K562 (cell line): Measurements from ENCODE around the gene CD34. TPM values are rescaled to one million over a fixed set of nuclear protein-coding genes. Genes with fewer than 3 reads are reported as not detected.

Experiments used
- BRCA1 ChIP-seq, 2 experiments: fragments of 450-650 bp in 1 of 2; sonication (generic) in 1 of 2; formaldehyde crosslinking in 1 of 2; IDR thresholded peaks; 2 replicates each; pipeline versions ENCODE4 v1.5.0 to v1.6.1; 2017 to 2020; ENCODE audit warnings: mild to moderate bottlenecking in 1 of 2, missing genetic modification reagents in 1 of 2
- CGGBP1 ChIP-seq: fragments of 250-450 bp; sonication (Bioruptor Pico); IDR thresholded peaks from 2 replicates; pipeline ENCODE4 v1.9.0; 2021; ENCODE audit warnings: mild to moderate bottlenecking
- HDAC3 ChIP-seq: fragments of 450-650 bp; IDR thresholded peaks from 2 replicates; pipeline ENCODE4 v1.6.1; 2018; ENCODE audit warnings: borderline replicate concordance, mild to moderate bottlenecking, moderate library complexity; ENCODE audit not compliant: partially characterized antibody
- HMGXB4 ChIP-seq: sonication (generic); formaldehyde crosslinking; IDR thresholded peaks from 2 replicates; pipeline ENCODE4 v1.8.1; 2023; ENCODE audit warnings: mild to moderate bottlenecking, missing genetic modification reagents
- NUFIP1 ChIP-seq: fragments of 450-650 bp; IDR thresholded peaks from 2 replicates; pipeline ENCODE4 v1.6.1; 2018; ENCODE audit not compliant: partially characterized antibody
- TRIM25 ChIP-seq: fragments of 450-650 bp; IDR thresholded peaks from 2 replicates; pipeline ENCODE4 v1.7.0; 2016; ENCODE audit warnings: borderline replicate concordance
- ZBTB49 ChIP-seq: sonication (generic); formaldehyde crosslinking; IDR thresholded peaks from 2 replicates; pipeline ENCODE4 v1.8.0; 2022; ENCODE audit warnings: missing genetic modification reagents, mild to moderate bottlenecking, borderline replicate concordance
- ZNF408 ChIP-seq: fragments of 250-450 bp; sonication (Bioruptor Pico); IDR thresholded peaks from 2 replicates; pipeline ENCODE4 v1.4.0; 2020; ENCODE audit warnings: low read depth, mild to moderate bottlenecking, moderate library complexity
- ZNF668 ChIP-seq: fragments of 250-450 bp; sonication (Bioruptor Pico); IDR thresholded peaks from 2 replicates; pipeline ENCODE4 v1.8.0; 2022; ENCODE audit warnings: mild to moderate bottlenecking, inconsistent platforms
- polyA plus RNA-seq, 8 experiments: library from polyadenylated mRNA; depleted of rRNA in 4 of 8; stranded (reverse) in 5 of 8; unstranded in 3 of 8; fragments of >200 nt; fragmentation: Nextera tagmentation in 2 of 8; fragmentation: Illumina TruSeq in 1 of 8; extraction: Ambion mirVana in 2 of 8; extraction: Trizol in 1 of 8; gene quantifications; 2 replicates each; pipeline versions ENCODE4 v1.2.1 to v1.2.3, GENCODE V29; 2011 to 2014; ENCODE audit warnings: inconsistent platforms in 1 of 8, missing spikeins in 1 of 8
- total RNA-seq, 7 experiments: library from RNA; depleted of rRNA in 6 of 7; stranded (reverse); fragments of >200 nt in 6 of 7; fragmentation: Illumina TruSeq in 2 of 7; extraction: Trizol in 2 of 7; gene quantifications; 2 replicates each; pipeline versions ENCODE4 v1.2.1 to v1.2.3, GENCODE V29; 2011 to 2021; ENCODE audit warnings: low replicate concordance in 1 of 7

Gene CD34
- total and polyA plus RNA-seq, 9 of the 15 experiments (the other 6 are each of a cell fraction or from before 2014, with no cell fraction given) = not detected

- TF ChIP-seq ZBTB49 = no peak
- no peak for TF ChIP-seq ZNF408 (CRISPR knock-in tag)
- TF ChIP-seq HDAC3 = no peak
- no peak for TF ChIP-seq CGGBP1 (CRISPR knock-in tag)
- TF ChIP-seq ZNF668 (CRISPR knock-in tag) = no peak
- no peak for TF ChIP-seq BRCA1 (IDR thresholded peaks at IDR 0.05)
- no peak for TF ChIP-seq BRCA1 (CRISPR knock-in tag; IDR thresholded peaks at IDR 0.05)
- TF ChIP-seq TRIM25 = no peak
- TF ChIP-seq HMGXB4 (CRISPR knock-in tag) = no peak
- TF ChIP-seq NUFIP1 = no peak
Observed at GRCh38 chr1:207938016-207938415, 27.1 kb upstream of the CD34 start (continued).
